ENCODE measurements around the gene KSR2. TPM values are rescaled to one million over a fixed set of nuclear protein-coding genes. Genes with fewer than 3 reads are reported as not detected.

Gene KSR2
- total and polyA plus RNA-seq, 2 of the 13 experiments (the other 11 are each of a cell fraction or from before 2014, with no cell fraction given) = 0.02 TPM; not detected in 1

DNA sequence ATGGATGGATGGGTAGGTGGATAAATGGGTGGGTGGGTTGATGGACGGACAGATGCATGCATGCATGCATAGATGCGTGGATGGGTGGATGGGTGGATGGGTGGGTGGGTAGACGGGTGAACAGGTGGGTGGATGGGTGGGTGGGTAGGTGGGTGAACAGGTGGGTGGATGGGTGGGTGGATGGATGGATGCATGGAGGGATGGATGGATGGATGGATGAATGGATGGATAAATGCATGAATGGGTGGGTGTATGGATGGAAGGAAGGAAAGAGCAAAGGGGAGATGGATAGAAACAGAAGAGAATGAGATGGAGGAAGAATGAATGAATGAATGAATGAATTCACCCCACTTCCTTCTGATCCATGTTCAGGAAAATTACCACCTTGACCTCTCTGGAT, 143.0 kb downstream of the KSR2 start:
- ATAC-seq (no peak), FAIRE-seq (no peak), DNase-seq (ENCODE audit: low spot score) (no peak)
- ChIA-PET POLR2A (no interaction called here), CTCF (ENCODE audit: low intra/inter-chr PET ratio, low total read pairs) (no interaction called here)
- TF ChIP-seq ARNT2 (CRISPR knock-in tag; IDR thresholded peaks at IDR 0.05; ENCODE audit: low read depth) (no peak), ZNF329 (CRISPR knock-in tag; IDR thresholded peaks at IDR 0.05; ENCODE audit: low read depth) (no peak), KDM3A (CRISPR knock-in tag; IDR thresholded peaks at IDR 0.05; ENCODE audit: low read depth) (no peak)
- TF ChIP-seq, protein P1, sequence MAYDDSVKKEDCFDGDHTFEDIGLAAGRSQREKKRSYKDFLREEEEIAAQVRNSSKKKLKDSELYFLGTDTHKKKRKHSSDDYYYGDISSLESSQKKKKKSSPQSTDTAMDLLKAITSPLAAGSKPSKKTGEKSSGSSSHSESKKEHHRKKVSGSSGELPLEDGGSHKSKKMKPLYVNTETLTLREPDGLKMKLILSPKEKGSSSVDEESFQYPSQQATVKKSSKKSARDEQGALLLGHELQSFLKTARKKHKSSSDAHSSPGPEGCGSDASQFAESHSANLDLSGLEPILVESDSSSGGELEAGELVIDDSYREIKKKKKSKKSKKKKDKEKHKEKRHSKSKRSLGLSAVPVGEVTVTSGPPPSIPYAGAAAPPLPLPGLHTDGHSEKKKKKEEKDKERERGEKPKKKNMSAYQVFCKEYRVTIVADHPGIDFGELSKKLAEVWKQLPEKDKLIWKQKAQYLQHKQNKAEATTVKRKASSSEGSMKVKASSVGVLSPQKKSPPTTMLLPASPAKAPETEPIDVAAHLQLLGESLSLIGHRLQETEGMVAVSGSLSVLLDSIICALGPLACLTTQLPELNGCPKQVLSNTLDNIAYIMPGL (CRISPR knock-in tag; IDR thresholded peaks at IDR 0.05; ENCODE audit: borderline replicate concordance in 1 of 2, low read depth in 1 of 2) = no peak
- no peak overlapping the region for H3K4me2 ChIP-seq (ENCODE audit: low read depth, low read length)
- no peaks in the 10 kb centered on the region for H3K4me1 ChIP-seq (ENCODE audit: insufficient read depth, low read length)
- 2% methylated on average over 3 of the region's 3 CpGs for WGBS (ENCODE audit: low lambda C conversion rate)
- no peak overlapping the region for H2AFZ ChIP-seq (ENCODE audit: low read length)
- H3K79me2 ChIP-seq (ENCODE audit: insufficient read depth, low read length) = no peaks in the 10 kb centered on the region
- H3K36me3 ChIP-seq (replicated peaks in 1 of 2; ENCODE audit: control insufficient read depth in 1 of 2, insufficient read depth in 2 of 2, low read length in 2 of 2) = no peaks in the 10 kb centered on the region
- H3K9ac ChIP-seq (ENCODE audit: insufficient read depth, low read depth, low read length) = no peak overlapping the region
- H3K27me3 ChIP-seq (ENCODE audit: control insufficient read depth in 1 of 2, insufficient read depth in 2 of 2, low read length in 2 of 2) = peaks cover 0 to 2% of the 10 kb centered on the region in 2 experiments; a peak in 1 of 5 replicates
- H3K4me3 ChIP-seq (replicated peaks in 1 of 3; ENCODE audit: insufficient read depth in 1 of 3, low read depth in 2 of 3, low read length in 3 of 3) = no peak overlapping the region
- no peak overlapping the region for H3K27ac ChIP-seq (ENCODE audit: extremely low read length, insufficient read depth, low read length)
- no TSS peak for BruUV-seq (replicated peaks)
- H3K9me3 ChIP-seq (ENCODE audit: low read length) = peaks cover 22% of the 10 kb centered on the region
- intact Hi-C loops (cut with micrococcal nuclease; ENCODE audit: unreplicated experiment) (no loop called here), in situ Hi-C loops (cut with HindIII; ENCODE audit: extremely low pct_ligation_motif_present, low pct_unique_long_range_greater_than_20kb) (no loop called here)
- no peaks in the 10 kb centered on the region for H4K20me1 ChIP-seq (ENCODE audit: insufficient read depth, low read length)

DNA sequence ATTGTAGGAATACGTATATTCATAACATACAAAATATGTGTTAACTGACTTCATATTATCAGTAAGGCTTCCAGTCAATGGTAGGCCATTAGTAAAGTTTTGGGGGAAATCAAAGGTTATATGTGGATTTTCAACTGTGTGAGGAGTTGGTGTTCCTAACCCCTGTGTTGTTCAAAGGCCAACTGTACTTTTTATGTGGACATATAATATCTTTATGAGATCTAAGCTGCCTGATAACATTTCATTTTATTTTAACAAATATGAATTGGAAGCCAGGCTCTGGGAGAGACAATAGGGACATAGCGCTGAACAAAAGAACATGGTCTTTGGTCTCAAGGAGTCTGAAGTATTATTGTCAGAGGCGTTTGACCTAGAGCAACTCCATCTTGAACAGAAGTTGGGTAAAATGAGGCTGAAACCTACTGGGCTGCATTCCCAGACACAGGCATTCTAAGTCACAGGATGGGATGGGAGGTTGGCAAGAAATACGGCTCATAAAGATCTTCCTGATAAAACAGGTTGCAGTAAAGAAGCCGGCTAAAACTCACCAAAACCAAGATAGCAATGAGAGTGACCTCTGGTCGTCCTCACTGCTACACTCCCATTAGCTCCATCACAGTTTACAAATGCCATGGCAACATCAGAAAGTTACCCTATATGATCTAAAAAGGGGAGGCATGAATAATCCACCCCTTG, 147.2 kb downstream of the KSR2 start:
- DNase-seq (ENCODE audit: low spot score) (no peak), ATAC-seq (no peak), FAIRE-seq (no peak)
- H3K9me3 ChIP-seq (ENCODE audit: low read length) = no peaks in the 10 kb centered on the region
- in situ Hi-C loops (cut with HindIII; ENCODE audit: extremely low pct_ligation_motif_present, low pct_unique_long_range_greater_than_20kb) (no loop called here), intact Hi-C loops (cut with micrococcal nuclease; ENCODE audit: unreplicated experiment) (no loop called here)
- peaks cover 0 to 10% of the 10 kb centered on the region in 2 experiments; a peak in 1 of 5 replicates for H3K27me3 ChIP-seq (ENCODE audit: control insufficient read depth in 1 of 2, insufficient read depth in 2 of 2, low read length in 2 of 2)
- POLR2A ChIA-PET = no interaction called here
- H3K4me3 ChIP-seq (replicated peaks in 1 of 3; ENCODE audit: insufficient read depth in 1 of 3, low read depth in 2 of 3, low read length in 3 of 3) = no peak overlapping the region
- H3K4me2 ChIP-seq (ENCODE audit: low read depth, low read length) = no peak overlapping the region
- CTCF ChIA-PET (ENCODE audit: low intra/inter-chr PET ratio, low total read pairs) = no interaction called here
- no peak overlapping the region for H3K27ac ChIP-seq (ENCODE audit: extremely low read length, insufficient read depth, low read length)
- H3K9ac ChIP-seq (ENCODE audit: insufficient read depth, low read depth, low read length) = no peak overlapping the region
- H4K20me1 ChIP-seq (ENCODE audit: insufficient read depth, low read length) = no peaks in the 10 kb centered on the region
- no peaks in the 10 kb centered on the region for H3K4me1 ChIP-seq (ENCODE audit: insufficient read depth, low read length)
- no TSS peak for BruUV-seq (replicated peaks)
- 36% methylated on average over 6 of the region's 6 CpGs for WGBS (ENCODE audit: low lambda C conversion rate)
- H3K79me2 ChIP-seq (ENCODE audit: insufficient read depth, low read length) = no peaks in the 10 kb centered on the region
- H3K36me3 ChIP-seq (replicated peaks in 1 of 2; ENCODE audit: control insufficient read depth in 1 of 2, insufficient read depth in 2 of 2, low read length in 2 of 2) = no peaks in the 10 kb centered on the region
- no peak overlapping the region for H2AFZ ChIP-seq (ENCODE audit: low read length)
- TF ChIP-seq ZNF225 (CRISPR knock-in tag; IDR thresholded peaks at IDR 0.05) = no peak
- no peak for TF ChIP-seq ZNF253 (CRISPR knock-in tag; IDR thresholded peaks at IDR 0.05; ENCODE audit: borderline replicate concordance)
- TF ChIP-seq SOX5 (CRISPR knock-in tag; IDR thresholded peaks at IDR 0.05; ENCODE audit: borderline replicate concordance) = no peak
- no peak for TF ChIP-seq ZNF83 (CRISPR knock-in tag; IDR thresholded peaks at IDR 0.05; ENCODE audit: borderline replicate concordance)
- no peak for TF ChIP-seq AGO2 (optimal IDR thresholded peaks at IDR 0.05; ENCODE audit: low read depth, low read length)
- no peak for TF ChIP-seq SOX13 (IDR thresholded peaks at IDR 0.05)
- no peak for TF ChIP-seq SOX13 (CRISPR knock-in tag; conservative IDR thresholded peaks at IDR 0.05 in 1 of 2, IDR thresholded peaks at IDR 0.05 in 1 of 2)
- no peak for TF ChIP-seq TBX2 (CRISPR knock-in tag; IDR thresholded peaks at IDR 0.05; ENCODE audit: borderline replicate concordance)
- TF ChIP-seq SP1 (IDR thresholded peaks at IDR 0.05) = no peak
- no peak for TF ChIP-seq SP1 (CRISPR knock-in tag; IDR thresholded peaks at IDR 0.05)
- no peak for TF ChIP-seq ZNF430 (CRISPR knock-in tag; IDR thresholded peaks at IDR 0.05)
- TF ChIP-seq, protein P2, sequence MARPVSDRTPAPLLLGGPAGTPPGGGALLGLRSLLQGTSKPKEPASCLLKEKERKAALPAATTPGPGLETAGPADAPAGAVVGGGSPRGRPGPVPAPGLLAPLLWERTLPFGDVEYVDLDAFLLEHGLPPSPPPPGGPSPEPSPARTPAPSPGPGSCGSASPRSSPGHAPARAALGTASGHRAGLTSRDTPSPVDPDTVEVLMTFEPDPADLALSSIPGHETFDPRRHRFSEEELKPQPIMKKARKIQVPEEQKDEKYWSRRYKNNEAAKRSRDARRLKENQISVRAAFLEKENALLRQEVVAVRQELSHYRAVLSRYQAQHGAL (CRISPR knock-in tag; IDR thresholded peaks at IDR 0.05; ENCODE audit: not compliant biosample characterization) = no peak
- TF ChIP-seq FOXC1 (CRISPR knock-in tag; IDR thresholded peaks at IDR 0.05; ENCODE audit: borderline replicate concordance) = no peak
- TF ChIP-seq POLR2A (IDR thresholded peaks at IDR 0.05; ENCODE audit: insufficient read depth in 1 of 2, low read depth in 2 of 2, low read length in 2 of 2) = no peak

Data from HepG2 (cell line).